ENCODE measurements around the gene S100B. TPM values are rescaled to one million over a fixed set of nuclear protein-coding genes. Genes with fewer than 3 reads are reported as not detected.
A peak's percentile ranks its signal among the peaks of the same experiment; 100 is the strongest.

The S100B gene
- total and polyA plus RNA-seq, 2 of the 13 experiments (the other 11 are each of a cell fraction or from before 2014, with no cell fraction given) = not detected

GRCh38 chr21:46581780-46582307 lies 23.0 kb downstream of the S100B start (continued):
- TF ChIP-seq ZNF609 (CRISPR knock-in tag; IDR thresholded peaks at IDR 0.05; ENCODE audit: borderline replicate concordance) = peak; percentile 44; the same call in 1 of the 2 replicates
- no peak for TF ChIP-seq ZNF7 (CRISPR knock-in tag; IDR thresholded peaks at IDR 0.05)
- TF ChIP-seq ZNF44 (CRISPR knock-in tag; IDR thresholded peaks at IDR 0.05) = no peak
- no peak for TF ChIP-seq GABPA (IDR thresholded peaks at IDR 0.05; ENCODE audit: low read depth, low read length)
- TF ChIP-seq GABPA (CRISPR knock-in tag; IDR thresholded peaks at IDR 0.05; ENCODE audit: low read depth) = no peak
- no peak for TF ChIP-seq ZNF577 (CRISPR knock-in tag; IDR thresholded peaks at IDR 0.05; ENCODE audit: borderline replicate concordance, low read depth)
- no peak for TF ChIP-seq ZNF335 (CRISPR knock-in tag; IDR thresholded peaks at IDR 0.05)
- TF ChIP-seq CCAR2 (optimal IDR thresholded peaks at IDR 0.05; ENCODE audit: low read depth, low read length) = no peak
- no peak for TF ChIP-seq ZNF784 (CRISPR knock-in tag; IDR thresholded peaks at IDR 0.05; ENCODE audit: borderline replicate concordance)
- TF ChIP-seq ZNF782 (CRISPR knock-in tag; IDR thresholded peaks at IDR 0.05; ENCODE audit: borderline replicate concordance) = no peak
- no peak for TF ChIP-seq HOXA5 (CRISPR knock-in tag; IDR thresholded peaks at IDR 0.05)
- no peak for TF ChIP-seq ZNF256 (CRISPR knock-in tag; conservative IDR thresholded peaks at IDR 0.05)
- TF ChIP-seq ZNF772 (CRISPR knock-in tag; IDR thresholded peaks at IDR 0.05) = no peak
- TF ChIP-seq ZNF414 (CRISPR knock-in tag; IDR thresholded peaks at IDR 0.05) = no peak
- TF ChIP-seq ZNF674 (CRISPR knock-in tag; IDR thresholded peaks at IDR 0.05; ENCODE audit: low read depth) = no peak
- TF ChIP-seq NRL (CRISPR knock-in tag; IDR thresholded peaks at IDR 0.05; ENCODE audit: borderline replicate concordance) = no peak; the same call in 1 of the 2 replicates
- no peak for TF ChIP-seq RFX1 (IDR thresholded peaks at IDR 0.05)
- no peak for TF ChIP-seq ZKSCAN1 (IDR thresholded peaks at IDR 0.05; ENCODE audit: low read length)
- TF ChIP-seq PCBP2 (optimal IDR thresholded peaks at IDR 0.05; ENCODE audit: low read depth, low read length, poor library complexity, severe bottlenecking) = no peak
- TF ChIP-seq AHR (CRISPR knock-in tag; IDR thresholded peaks at IDR 0.05) = no peak
- TF ChIP-seq GMEB2 (CRISPR knock-in tag; IDR thresholded peaks at IDR 0.05; ENCODE audit: low read depth) = no peak

Measured in HepG2 (cell line).